ENCODE results near the gene WEE1.
"Not testable (repeated sequence)": the region's sequence is repeated elsewhere in the genome, so short reads cannot be mapped to it uniquely, and the experiment has no call there.

Gene WEE1

GRCh38 chr11:9590717-9591116, 17.2 kb downstream of the WEE1 start:
- Mint-ChIP-seq H3K4me3 (no peak overlapping the region), H3K4me1 (no peaks in the 10 kb centered on the region), H3K27me3 (no peaks in the 10 kb centered on the region), H3K9me3 (no peaks in the 10 kb centered on the region), H3K36me3 (ENCODE audit: insufficient read depth) (peaks cover 19% of the 10 kb centered on the region), H3K27ac (ENCODE audit: low read depth) (no peak overlapping the region)
- DNase-seq (ENCODE audit: low spot score in 2 of 2), result no peak
- no peak for ATAC-seq (replicated peaks; ENCODE audit: extremely low read depth, poor library complexity, severe bottlenecking)

- Mint-ChIP-seq H3K27me3 (no peaks in the 10 kb centered on the region), H3K9me3 (no peaks in the 10 kb centered on the region), H3K36me3 (ENCODE audit: insufficient read depth) (no peaks in the 10 kb centered on the region), H3K4me1 (no peaks in the 10 kb centered on the region), H3K4me3 (no peak overlapping the region), H3K27ac (ENCODE audit: low read depth) (no peak overlapping the region)
- no peak for DNase-seq (ENCODE audit: low spot score in 2 of 2)
- no peak for ATAC-seq (replicated peaks; ENCODE audit: extremely low read depth, poor library complexity, severe bottlenecking)
Observed at GRCh38 chr11:9594267-9595046, 21.0 kb downstream of the WEE1 start.

GRCh38 chr11:9596926-9597464, 23.5 kb downstream of the WEE1 start:
- Mint-ChIP-seq H3K27me3 (no peaks in the 10 kb centered on the region), H3K4me3 (no peak overlapping the region), H3K36me3 (ENCODE audit: insufficient read depth) (peaks cover 2% of the 10 kb centered on the region), H3K9me3 (no peaks in the 10 kb centered on the region), H3K27ac (ENCODE audit: low read depth) (peak overlapping the region; percentile 41), H3K4me1 (peaks cover 20% of the 10 kb centered on the region)
- ATAC-seq (replicated peaks; ENCODE audit: extremely low read depth, poor library complexity, severe bottlenecking) (no peak), DNase-seq (ENCODE audit: low spot score in 2 of 2) (no peak)

GRCh38 chr11:9600166-9600565, 26.7 kb downstream of the WEE1 start:
- H3K9me3 Mint-ChIP-seq, result no peaks in the 10 kb centered on the region
- peak overlapping the region; percentile 87 for H3K27ac Mint-ChIP-seq (ENCODE audit: low read depth)
- H3K4me1 Mint-ChIP-seq, result peaks cover 26% of the 10 kb centered on the region
- peaks cover 2% of the 10 kb centered on the region for H3K36me3 Mint-ChIP-seq (ENCODE audit: insufficient read depth)
- no peak for ATAC-seq (replicated peaks; ENCODE audit: extremely low read depth, poor library complexity, severe bottlenecking)
- H3K27me3 Mint-ChIP-seq, result no peaks in the 10 kb centered on the region
- DNase-seq (ENCODE audit: low spot score in 2 of 2), result no peak
- peak overlapping the region; percentile 76 for H3K4me3 Mint-ChIP-seq

- peaks cover 2% of the 10 kb centered on the region for H3K36me3 Mint-ChIP-seq (ENCODE audit: insufficient read depth)
- peaks cover 26% of the 10 kb centered on the region for H3K4me1 Mint-ChIP-seq
- peak overlapping the region; percentile 76 for H3K4me3 Mint-ChIP-seq
- peak overlapping the region; percentile 87 for H3K27ac Mint-ChIP-seq (ENCODE audit: low read depth)
- H3K27me3 Mint-ChIP-seq, result no peaks in the 10 kb centered on the region
- DNase-seq (ENCODE audit: low spot score in 2 of 2) (no peak), ATAC-seq (replicated peaks; ENCODE audit: extremely low read depth, poor library complexity, severe bottlenecking) (no peak)
- H3K9me3 Mint-ChIP-seq, result no peaks in the 10 kb centered on the region
Observed at GRCh38 chr11:9600644-9601036, 27.2 kb downstream of the WEE1 start.

- no peaks in the 10 kb centered on the region for H3K9me3 Mint-ChIP-seq
- DNase-seq (ENCODE audit: low spot score in 2 of 2), result peak; percentile 30 to 52
- peak overlapping the region; percentile 87 for H3K27ac Mint-ChIP-seq (ENCODE audit: low read depth)
- H3K27me3 Mint-ChIP-seq, result no peaks in the 10 kb centered on the region
- ATAC-seq (replicated peaks; ENCODE audit: extremely low read depth, poor library complexity, severe bottlenecking), result peak; percentile 97
- peak overlapping the region; percentile 76 for H3K4me3 Mint-ChIP-seq
- H3K36me3 Mint-ChIP-seq (ENCODE audit: insufficient read depth), result peaks cover 2% of the 10 kb centered on the region
- H3K4me1 Mint-ChIP-seq, result peaks cover 26% of the 10 kb centered on the region
Observed at GRCh38 chr11:9601037-9601875, 27.8 kb downstream of the WEE1 start.

GRCh38 chr11:9601876-9602199, 28.4 kb downstream of the WEE1 start:
- DNase-seq (ENCODE audit: low spot score in 2 of 2) (no peak), ATAC-seq (replicated peaks; ENCODE audit: extremely low read depth, poor library complexity, severe bottlenecking) (peak; percentile 19)
- Mint-ChIP-seq H3K4me1 (peaks cover 26% of the 10 kb centered on the region), H3K27ac (ENCODE audit: low read depth) (peak overlapping the region; percentile 87), H3K4me3 (peak overlapping the region; percentile 76), H3K36me3 (ENCODE audit: insufficient read depth) (peaks cover 2% of the 10 kb centered on the region), H3K27me3 (no peaks in the 10 kb centered on the region), H3K9me3 (no peaks in the 10 kb centered on the region)

GRCh38 chr11:9603214-9603613, 29.7 kb downstream of the WEE1 start:
- not testable (repeated sequence) for H3K9me3 Mint-ChIP-seq; H3K4me3 Mint-ChIP-seq; H3K36me3 Mint-ChIP-seq (ENCODE audit: insufficient read depth); H3K27ac Mint-ChIP-seq (ENCODE audit: low read depth); DNase-seq (ENCODE audit: low spot score in 2 of 2); ATAC-seq (replicated peaks; ENCODE audit: extremely low read depth, poor library complexity, severe bottlenecking); H3K27me3 Mint-ChIP-seq
- peaks cover 26% of the 10 kb centered on the region for H3K4me1 Mint-ChIP-seq

GRCh38 chr11:9604134-9604533, 30.7 kb downstream of the WEE1 start:
- DNase-seq (ENCODE audit: low spot score in 2 of 2) (no peak), ATAC-seq (replicated peaks; ENCODE audit: extremely low read depth, poor library complexity, severe bottlenecking) (no peak)
- no peaks in the 10 kb centered on the region for H3K27me3 Mint-ChIP-seq
- H3K4me3 Mint-ChIP-seq, result no peak overlapping the region
- peaks cover 26% of the 10 kb centered on the region for H3K4me1 Mint-ChIP-seq
- H3K27ac Mint-ChIP-seq (ENCODE audit: low read depth), result no peak overlapping the region
- H3K36me3 Mint-ChIP-seq (ENCODE audit: insufficient read depth), result peaks cover 4% of the 10 kb centered on the region
- H3K9me3 Mint-ChIP-seq, result no peaks in the 10 kb centered on the region

GRCh38 chr11:9605742-9606141, 32.3 kb downstream of the WEE1 start:
- Mint-ChIP-seq H3K4me1 (peaks cover 19% of the 10 kb centered on the region), H3K27ac (ENCODE audit: low read depth) (no peak overlapping the region), H3K9me3 (no peaks in the 10 kb centered on the region), H3K36me3 (ENCODE audit: insufficient read depth) (peaks cover 5% of the 10 kb centered on the region), H3K4me3 (no peak overlapping the region), H3K27me3 (no peaks in the 10 kb centered on the region)
- ATAC-seq (replicated peaks; ENCODE audit: extremely low read depth, poor library complexity, severe bottlenecking), result no peak
- no peak for DNase-seq (ENCODE audit: low spot score in 2 of 2)

- ATAC-seq (replicated peaks; ENCODE audit: extremely low read depth, poor library complexity, severe bottlenecking) (no peak), DNase-seq (ENCODE audit: low spot score in 2 of 2) (no peak)
- H3K36me3 Mint-ChIP-seq (ENCODE audit: insufficient read depth), result peaks cover 3% of the 10 kb centered on the region
- H3K4me3 Mint-ChIP-seq, result no peak overlapping the region
- no peak overlapping the region for H3K27ac Mint-ChIP-seq (ENCODE audit: low read depth)
- no peaks in the 10 kb centered on the region for H3K27me3 Mint-ChIP-seq
- peaks cover 7% of the 10 kb centered on the region for H3K4me1 Mint-ChIP-seq
- H3K9me3 Mint-ChIP-seq, result no peaks in the 10 kb centered on the region
Observed at GRCh38 chr11:9606809-9607510, 33.5 kb downstream of the WEE1 start.

GRCh38 chr11:9607511-9607899, 34.0 kb downstream of the WEE1 start:
- H3K4me3 Mint-ChIP-seq, result no peak overlapping the region
- no peak overlapping the region for H3K27ac Mint-ChIP-seq (ENCODE audit: low read depth)

More at GRCh38 chr11:9607511-9607899, 34.0 kb downstream of the WEE1 start:
- DNase-seq (ENCODE audit: low spot score in 2 of 2) (no peak), ATAC-seq (replicated peaks; ENCODE audit: extremely low read depth, poor library complexity, severe bottlenecking) (no peak)
- H3K36me3 Mint-ChIP-seq (ENCODE audit: insufficient read depth), result peaks cover 3% of the 10 kb centered on the region
- H3K27me3 Mint-ChIP-seq, result no peaks in the 10 kb centered on the region
- H3K4me1 Mint-ChIP-seq, result peaks cover 1% of the 10 kb centered on the region
- no peaks in the 10 kb centered on the region for H3K9me3 Mint-ChIP-seq

All from central memory CD8-positive, alpha-beta T cell (primary cell).